Esophagus squamous epithelium (tissue), 5 donors: Measurements from ENCODE around the gene CNTNAP5. TPM values are rescaled to one million over a fixed set of nuclear protein-coding genes. Genes with fewer than 3 reads are reported as not detected.

Experiments
- DNase-seq: peaks from one replicate; lab custom pipeline; 2025; lab: John Stamatoyannopoulos, UW
- H3K27ac ChIP-seq, 4 donors: fragments of 200-600 bp; sonication (generic); one replicate each; pipeline ENCODE4 v1.5.1; 2016 to 2019; ENCODE audit warnings: mild to moderate bottlenecking in 1 of 4
- H3K27me3 ChIP-seq, 4 donors: fragments of 200-600 bp; sonication (generic); 1 replicate in 3 of 4; 2 replicates in 1 of 4; pipeline versions ENCODE4 v1.5.1 to v1.6.0; 2017 to 2021; ENCODE audit warnings: antibody characterized with exemption in 1 of 4
- H3K36me3 ChIP-seq, 3 donors: fragments of 200-600 bp; sonication (generic); one replicate each; pipeline ENCODE4 v1.5.1; 2016 to 2019
- H3K4me1 ChIP-seq, 3 donors: fragments of 200-600 bp; sonication (generic); one replicate each; pipeline ENCODE4 v1.5.1; 2017 to 2019
- H3K4me3 ChIP-seq, 4 donors: fragments of 200-600 bp; sonication (generic); 1 replicate in 3 of 4; 2 replicates in 1 of 4; pipeline ENCODE4 v1.5.1; 2016 to 2019; ENCODE audit warnings: mild to moderate bottlenecking in 2 of 4, moderate library complexity in 1 of 4
- H3K9me3 ChIP-seq, 3 donors: fragments of 200-600 bp; sonication (generic); one replicate each; pipeline ENCODE4 v1.5.1; 2016 to 2019
- CTCF ChIP-seq, 6 experiments: fragments of 450-650 bp in 4 of 6; fragments of 200-600 bp in 2 of 6; sonication (generic) in 2 of 6; IDR thresholded peaks; one replicate each; pipeline ENCODE4 v1.5.1; 2016 to 2019; ENCODE audit warnings: antibody characterized with exemption in 6 of 6, mild to moderate bottlenecking in 4 of 6, moderate library complexity in 4 of 6
- POLR2A ChIP-seq, 4 donors: fragments of 450-650 bp; IDR thresholded peaks; one replicate each; pipeline ENCODE4 v1.6.1; 2017; ENCODE audit warnings: antibody characterized with exemption in 4 of 4, mild to moderate bottlenecking in 4 of 4, moderate library complexity in 3 of 4
- WGBS, 2 donors: methylation state at CpG; one replicate each; pipeline ENCODE4 v1.1.5; 2018; 5-methylcytosine and 5-hydroxymethylcytosine counted together
- intact Hi-C: fragments of 100-400 bp; cut with DNase I; formaldehyde crosslinking; loops from one replicate; pipeline ENCODE4 v1.15.0; 2022
- total RNA-seq, 4 donors: library from RNA; depleted of rRNA; stranded (reverse); fragments of >200 nt; gene quantifications; one replicate each; pipeline ENCODE4 v1.1.0, GENCODE V29; 2016
- donor health status: DM: yes; HTN: yes; CAD: no.

Gene CNTNAP5
- total RNA-seq, result not detected

- H3K27ac ChIP-seq, result no peak within 1 kb of the TSS
- peaks cover 0 to 11% (median 0%) of the 10 kb centered on the region in 3 donors for H3K4me1 ChIP-seq
- H3K36me3 ChIP-seq, result no peaks in the 10 kb centered on the region
- TF ChIP-seq CTCF (IDR thresholded peaks at IDR 0.05) (no peak), POLR2A (IDR thresholded peaks at IDR 0.05) (no peak)
- H3K9me3 ChIP-seq, result no peaks in the 10 kb centered on the region
- WGBS, 2 donors, result 14 to 46% methylated on average over 7 to 12 of the region's 37 CpGs
- intact Hi-C loops, result no loop called here
- H3K27me3 ChIP-seq, result peaks cover 0 to 36% (median 3%) of the 10 kb centered on the region in 4 donors
- no peak for DNase-seq
- H3K4me3 ChIP-seq, result peak within 1 kb of the TSS in 1 of 4 donors; percentile 29
Measured at GRCh38 chr2:124025171-124025580, at the start of gene CNTNAP5. CNTNAP5 (plus strand) TSS chr2:124025287; CDS start chr2:124025651, 364 bp downstream.

GRCh38 chr2:123976054-123976648 is 48.9 kb upstream of the CNTNAP5 start:
- Histone ChIP-seq H3K27me3 (no peaks in the 10 kb centered on the region), H3K27ac (no peak overlapping the region), H3K4me1 (no peaks in the 10 kb centered on the region), H3K36me3 (no peaks in the 10 kb centered on the region), H3K4me3 (no peak overlapping the region), H3K9me3 (peaks cover 0 to 4% (median 0%) of the 10 kb centered on the region in 3 donors)
- TF ChIP-seq POLR2A (IDR thresholded peaks at IDR 0.05) (no peak), CTCF (IDR thresholded peaks at IDR 0.05) (no peak)
- DNase-seq, result no peak
- 83 to 88% methylated on average over 4 of the region's 4 CpGs for WGBS, 2 donors
- intact Hi-C loops, result no loop called here

GRCh38 chr2:123993728-123994323 is 31.3 kb upstream of the CNTNAP5 start:
- Histone ChIP-seq H3K27me3 (no peaks in the 10 kb centered on the region), H3K9me3 (no peaks in the 10 kb centered on the region), H3K4me3 (no peak overlapping the region), H3K36me3 (no peaks in the 10 kb centered on the region), H3K4me1 (no peaks in the 10 kb centered on the region), H3K27ac (no peak overlapping the region)
- TF ChIP-seq CTCF (IDR thresholded peaks at IDR 0.05), result peak in 5 of 6 experiments; percentile 22 to 52 (median 29)
- no peak for TF ChIP-seq POLR2A (IDR thresholded peaks at IDR 0.05)
- WGBS, 2 donors, result 24 to 28% methylated on average over 8 of the region's 8 CpGs
- intact Hi-C loops, result no loop called here
- no peak for DNase-seq

- no peaks in the 10 kb centered on the region for H3K27me3 ChIP-seq
- intact Hi-C loops, result no loop called here
- no peak overlapping the region for H3K4me3 ChIP-seq
- WGBS, 2 donors, result 18 to 55% methylated on average over 2 of the region's 2 CpGs
- H3K27ac ChIP-seq, result no peak overlapping the region
- H3K9me3 ChIP-seq, result no peaks in the 10 kb centered on the region
- DNase-seq, result no peak
- TF ChIP-seq CTCF (IDR thresholded peaks at IDR 0.05), result no peak
- TF ChIP-seq POLR2A (IDR thresholded peaks at IDR 0.05), result no peak
- H3K36me3 ChIP-seq, result no peaks in the 10 kb centered on the region
- H3K4me1 ChIP-seq, result no peaks in the 10 kb centered on the region
Measured at GRCh38 chr2:123999681-124000080, 25.4 kb upstream of the CNTNAP5 start.

- DNase-seq, result no peak
- H3K36me3 ChIP-seq, result no peaks in the 10 kb centered on the region
- no peak overlapping the region for H3K4me3 ChIP-seq
- H3K9me3 ChIP-seq, result no peaks in the 10 kb centered on the region
- no peak for TF ChIP-seq CTCF (IDR thresholded peaks at IDR 0.05)
- no peak for TF ChIP-seq POLR2A (IDR thresholded peaks at IDR 0.05)
- no peaks in the 10 kb centered on the region for H3K27me3 ChIP-seq
- intact Hi-C loops, result no loop called here
- WGBS, 2 donors, result 58 to 61% methylated on average over 11 of the region's 11 CpGs
- no peaks in the 10 kb centered on the region for H3K4me1 ChIP-seq
- no peak overlapping the region for H3K27ac ChIP-seq
Measured at GRCh38 chr2:124001696-124002430, 23.2 kb upstream of the CNTNAP5 start.
